ENCODE results near the gene DIO3. TPM values are rescaled to one million over a fixed set of nuclear protein-coding genes. Genes with fewer than 3 reads are reported as not detected.
A peak's percentile ranks its signal among the peaks of the same experiment; 100 is the strongest.

Gene DIO3
- 0.20 TPM in 1 of 2 replicates, not detected in the other for total RNA-seq (2021)
- long read RNA-seq: 0 reads

- no peaks in the 10 kb centered on the region for H3K79me2 ChIP-seq (ENCODE audit: insufficient read depth, low read length)
- no peak within 1 kb of the TSS for H4K8ac ChIP-seq (replicated peaks; ENCODE audit: insufficient read length, low read depth, low read length)
- H3K23ac ChIP-seq (ENCODE audit: insufficient read length, low read depth, low read length): no peak within 1 kb of the TSS
- peak; percentile 92 for DNase-seq
- no peak within 1 kb of the TSS for H2BK20ac ChIP-seq (ENCODE audit: low read depth, low read length, poor library complexity, severe bottlenecking)
- peak within 1 kb of the TSS in 1 of 3 experiments; percentile 51; a peak in 1 of 7 replicates for H3K27ac Mint-ChIP-seq
- H4K91ac ChIP-seq (ENCODE audit: insufficient read length, low read depth, low read length): no peak within 1 kb of the TSS
- H3K27me3 Mint-ChIP-seq (ENCODE audit: low read depth): peaks cover 91% of the 10 kb centered on the region
- no peak within 1 kb of the TSS for H3K27ac ChIP-seq (ENCODE audit: insufficient read length, low read depth, low read length)
- H3K36me3 Mint-ChIP-seq (ENCODE audit: insufficient read depth in 1 of 3, low read depth in 3 of 3): peaks cover 4 to 9% (median 7%) of the 10 kb centered on the region in 3 experiments; a peak in 6 of 7 replicates
- no peak within 1 kb of the TSS for H3K18ac ChIP-seq (ENCODE audit: insufficient read length, low read depth, low read length)
- H3K14ac ChIP-seq (ENCODE audit: insufficient read depth, low read length): no peak within 1 kb of the TSS
- H4K5ac ChIP-seq (ENCODE audit: insufficient read length, low read depth, low read length): no peak within 1 kb of the TSS
- H4K20me1 ChIP-seq (ENCODE audit: control insufficient read depth, insufficient read depth, insufficient read length): peaks cover 2% of the 10 kb centered on the region
- H3K4me2 ChIP-seq (ENCODE audit: insufficient read depth, insufficient read length, low read length): peak within 1 kb of the TSS; percentile 43
- no peak within 1 kb of the TSS for H2BK15ac ChIP-seq (ENCODE audit: low read depth, low read length)
- no peak within 1 kb of the TSS for H2AK5ac ChIP-seq (ENCODE audit: insufficient read length, low read length)
- no peak within 1 kb of the TSS for H3K9ac ChIP-seq (ENCODE audit: extremely low read depth, insufficient read length, low read length)
- TF ChIP-seq CTCF (conservative IDR thresholded peaks at IDR 0.05): no peak
- peaks cover 11% of the 10 kb centered on the region for H3K23me2 ChIP-seq (ENCODE audit: insufficient read length, low read depth, low read length, poor library complexity, severe bottlenecking)
- H3K4me1 ChIP-seq (ENCODE audit: insufficient read depth, low read length): no peaks in the 10 kb centered on the region
- H3K9me3 Mint-ChIP-seq: peaks cover 19% of the 10 kb centered on the region in 2 experiments
- no peak within 1 kb of the TSS for H3T11ph ChIP-seq (ENCODE audit: low read length)
- H3K56ac ChIP-seq (ENCODE audit: insufficient read length, low read depth, low read length): no peak within 1 kb of the TSS
- no CpG with 5 or more reads among the region's 73 CpGs for WGBS (ENCODE audit: extremely low coverage, insufficient read length, low lambda C conversion rate)
- H3K4me3 Mint-ChIP-seq: peak within 1 kb of the TSS; percentile 14 to 71; a peak in 3 of 5 replicates
- peaks cover 15 to 30% of the 10 kb centered on the region in 2 experiments for H3K4me1 Mint-ChIP-seq
- no peak within 1 kb of the TSS for H3K4ac ChIP-seq (ENCODE audit: low read depth, low read length)
- H2BK120ac ChIP-seq (ENCODE audit: low read depth, low read length, poor library complexity, severe bottlenecking): no peak within 1 kb of the TSS
- no peak within 1 kb of the TSS for H2BK5ac ChIP-seq (ENCODE audit: insufficient read length, low read length)
- H3K27me3 ChIP-seq (ENCODE audit: insufficient read depth, low read length): peaks cover 74% of the 10 kb centered on the region
- H3K79me1 ChIP-seq (ENCODE audit: insufficient read depth, low read depth, low read length, poor library complexity, severe bottlenecking): no peaks in the 10 kb centered on the region
- H3K9me3 ChIP-seq (ENCODE audit: control insufficient read depth, low read depth, low read length): peaks cover 10% of the 10 kb centered on the region
- H2AFZ ChIP-seq (ENCODE audit: low read length): no peak within 1 kb of the TSS
- no peak within 1 kb of the TSS for H2BK12ac ChIP-seq (ENCODE audit: insufficient read length, low read depth, low read length)
Measured at GRCh38 chr14:101561145-101561896, at the start of gene DIO3. Gene DIO3, plus strand, starts transcription at chr14:101561495.

Measured in H9 (cell line).